Transverse colon (tissue), 4 donors: Measurements from ENCODE around the gene DPH3. TPM values are rescaled to one million over a fixed set of nuclear protein-coding genes. Genes with fewer than 3 reads are reported as not detected.

Source experiments
- DNase-seq: peaks from one replicate; pipeline ENCODE4 v3.0.0-alpha.2; 2019
- H3K27ac ChIP-seq, 4 donors: fragments of 200-600 bp; sonication (generic); 2 replicates each; pipeline ENCODE4 v1.5.1; 2016 to 2018; ENCODE audit warnings: inconsistent platforms in 4 of 4
- H3K27me3 ChIP-seq: fragments of 200-600 bp; sonication (generic); 2 replicates; pipeline ENCODE4 v1.5.1; 2017; ENCODE audit warnings: inconsistent platforms
- H3K36me3 ChIP-seq, 4 donors: fragments of 200-600 bp; sonication (generic); 2 replicates each; pipeline ENCODE4 v1.5.1; 2017 to 2019; ENCODE audit warnings: inconsistent platforms in 4 of 4
- H3K4me1 ChIP-seq, 4 donors: fragments of 200-600 bp; sonication (generic); 2 replicates each; pipeline ENCODE4 v1.5.1; 2017 to 2020; ENCODE audit warnings: inconsistent platforms in 4 of 4
- H3K4me3 ChIP-seq, 4 donors: fragments of 200-600 bp; sonication (generic); 1 replicate in 1 of 4; 2 replicates in 3 of 4; pipeline versions ENCODE4 v1.5.1 to v1.6.1; 2017 to 2019; ENCODE audit warnings: inconsistent platforms in 4 of 4
- H3K9me3 ChIP-seq, 2 donors: fragments of 200-600 bp; sonication (generic); 2 replicates each; pipeline ENCODE4 v1.5.1; 2017 to 2019; ENCODE audit warnings: inconsistent platforms in 2 of 2
- CTCF ChIP-seq, 5 experiments: fragments of 200-600 bp in 3 of 5; fragments of 450-650 bp in 2 of 5; sonication (generic) in 3 of 5; IDR thresholded peaks; 1 replicate in 2 of 5; 2 replicates in 3 of 5; pipeline ENCODE4 v1.5.1; 2016 to 2017; ENCODE audit warnings: antibody characterized with exemption in 5 of 5, inconsistent platforms in 3 of 5, mild to moderate bottlenecking in 2 of 5, moderate library complexity in 1 of 5
- EP300 ChIP-seq: sonication (generic); formaldehyde crosslinking; IDR thresholded peaks from one replicate; pipeline ENCODE4 v1.6.1; 2017; ENCODE audit warnings: antibody characterized with exemption, low read depth
- POLR2A ChIP-seq: fragments of 450-650 bp; IDR thresholded peaks from one replicate; pipeline ENCODE4 v1.6.1; 2016; ENCODE audit warnings: antibody characterized with exemption, mild to moderate bottlenecking, moderate library complexity
- POLR2AphosphoS5 ChIP-seq, 3 donors: sonication (generic); formaldehyde crosslinking; IDR thresholded peaks; one replicate each; pipeline ENCODE4 v1.6.1; 2016; ENCODE audit warnings: antibody characterized with exemption in 3 of 3
- WGBS, 2 donors: methylation state at CpG; one replicate each; pipeline ENCODE4 v1.1.5; 2018; ENCODE audit warnings: low coverage in 1 of 2; 5-methylcytosine and 5-hydroxymethylcytosine counted together
- in situ Hi-C, 4 donors: fragments of 200-750 bp; cut with MboI; loops; one replicate each; pipeline versions ENCODE4 v1.15.0 to v1.15.1; 2017; ENCODE audit warnings: low sequenced_read_pairs in 3 of 4, low pct_ligation_motif_present in 1 of 4, low pct_unique_long_range_greater_than_20kb in 1 of 4
- intact Hi-C: fragments of 100-400 bp; cut with DNase I; formaldehyde crosslinking; loops from one replicate; pipeline ENCODE4 v1.15.1; 2023; ENCODE audit warnings: low total_unique reads
- total RNA-seq, 4 donors: library from RNA; depleted of rRNA; stranded (reverse); fragments of >200 nt; gene quantifications; one replicate each; pipeline ENCODE4 v1.1.0, GENCODE V29; 2016

The DPH3 gene
- total RNA-seq, 4 donors from 2014 or later, result 5.0 to 22.4 (median 12.4) TPM

- in situ Hi-C loops, result no loop called here
Observed at GRCh38 chr3:16219777-16220176, 45.0 kb downstream of the DPH3 start.

GRCh38 chr3:16216373-16216935, 48.3 kb downstream of the DPH3 start:
- no peak overlapping the region for H3K27ac ChIP-seq
- H3K36me3 ChIP-seq, result no peaks in the 10 kb centered on the region
- DNase-seq, result no peak
- intact Hi-C loops, result no loop called here
- H3K4me1 ChIP-seq, result no peaks in the 10 kb centered on the region
- in situ Hi-C loops, result no loop called here
- H3K27me3 ChIP-seq, result no peaks in the 10 kb centered on the region
- no peaks in the 10 kb centered on the region for H3K9me3 ChIP-seq
- no peak overlapping the region for H3K4me3 ChIP-seq
- WGBS, 2 donors, result 85 to 89% methylated on average over 6 to 17 of the region's 17 CpGs
- TF ChIP-seq POLR2A (no peak), EP300 (no peak), POLR2AphosphoS5 (IDR thresholded peaks at IDR 0.05) (no peak), CTCF (IDR thresholded peaks at IDR 0.05) (no peak)

More at GRCh38 chr3:16219777-16220176, 45.0 kb downstream of the DPH3 start:
- TF ChIP-seq CTCF (IDR thresholded peaks at IDR 0.05) (no peak), POLR2AphosphoS5 (IDR thresholded peaks at IDR 0.05) (no peak), POLR2A (no peak), EP300 (no peak)
- H3K36me3 ChIP-seq, result no peaks in the 10 kb centered on the region
- H3K4me3 ChIP-seq, result no peak overlapping the region
- H3K9me3 ChIP-seq, result no peaks in the 10 kb centered on the region
- whole genome bisulfite sequencing, 2 donors, result 80% methylated on average over 3 of the region's 3 CpGs; no CpG with 5 or more reads in 1 of the 2 donors
- intact Hi-C loops, result no loop called here
- H3K27ac ChIP-seq, result no peak overlapping the region
- H3K27me3 ChIP-seq, result no peaks in the 10 kb centered on the region
- no peak for DNase-seq
- H3K4me1 ChIP-seq, result no peaks in the 10 kb centered on the region

- Histone ChIP-seq H3K4me3 (no peak overlapping the region), H3K4me1 (no peaks in the 10 kb centered on the region), H3K27me3 (no peaks in the 10 kb centered on the region), H3K27ac (no peak overlapping the region), H3K9me3 (no peaks in the 10 kb centered on the region), H3K36me3 (no peaks in the 10 kb centered on the region)
- TF ChIP-seq POLR2AphosphoS5 (IDR thresholded peaks at IDR 0.05), result no peak
- no peak for TF ChIP-seq EP300
- no peak for TF ChIP-seq CTCF (IDR thresholded peaks at IDR 0.05)
- no peak for TF ChIP-seq POLR2A
- WGBS, 2 donors, result 48 to 70% methylated on average over 3 to 4 of the region's 4 CpGs
- intact Hi-C loops (loop anchor here (1.0 kb wide), 1 partner anchor 32 kb away; no protein-coding TSS in a partner anchor), in situ Hi-C loops (no loop called here)
- DNase-seq, result no peak
Observed at GRCh38 chr3:16214366-16214765, 50.4 kb downstream of the DPH3 start.

GRCh38 chr3:16211176-16211904, 53.4 kb downstream of the DPH3 start:
- intact Hi-C loops (no loop called here), in situ Hi-C loops (no loop called here)
- WGBS, 2 donors, result 52 to 78% methylated on average over 4 to 9 of the region's 9 CpGs
- DNase-seq, result no peak
- Histone ChIP-seq H3K27ac (no peak overlapping the region), H3K4me3 (no peak overlapping the region), H3K4me1 (no peaks in the 10 kb centered on the region), H3K9me3 (no peaks in the 10 kb centered on the region), H3K27me3 (no peaks in the 10 kb centered on the region), H3K36me3 (no peaks in the 10 kb centered on the region)
- no peak for TF ChIP-seq POLR2A

Other genes starting within 250 kb of the DPH3 start
- 10 to 100 TPM; 26.2 to 88.8 (median 39.4) TPM for gene GALNT15, start 90.3 kb downstream of the DPH3 start, total RNA-seq
- gene OXNAD1, start 269 bp upstream of the DPH3 start, total RNA-seq, result 10 to 100 TPM; 20.6 to 91.1 (median 40.0) TPM
- 10 to 100 TPM in 3 of 4 donors, 1 to 10 TPM in 1; 6.7 to 25.7 (median 15.7) TPM for gene RFTN1, start 248.8 kb upstream of the DPH3 start, total RNA-seq